GM12878 (cell line): Measurements from ENCODE around the gene PRPSAP1. TPM values are rescaled to one million over a fixed set of nuclear protein-coding genes. Genes with fewer than 3 reads are reported as not detected.

ENCODE experiments used
- BACH1 ChIP-seq: fragments of 450-650 bp; IDR thresholded peaks from 2 replicates; pipeline ENCODE4 v1.6.1; 2017; ENCODE audit warnings: mild to moderate bottlenecking, borderline replicate concordance
- BCL3 ChIP-seq: IDR thresholded peaks from 2 replicates; pipeline ENCODE4 v1.6.1; 2011; ENCODE audit warnings: borderline replicate concordance, low read depth, mild to moderate bottlenecking, moderate library complexity, low read length; ENCODE audit not compliant: insufficient read depth, poor library complexity, severe bottlenecking
- CREM ChIP-seq: IDR thresholded peaks from 2 replicates; pipeline ENCODE4 v1.6.1; 2014; ENCODE audit warnings: antibody characterized with exemption, low read depth
- EP300 ChIP-seq, 2 experiments: fragments of 150-350 bp in 1 of 2; IDR thresholded peaks; 2 replicates each; pipeline ENCODE4 v1.6.1; 2011 to 2012; ENCODE audit warnings: low read depth in 2 of 2, low read length in 2 of 2, borderline replicate concordance in 1 of 2, improper control_type of control experiment in 1 of 2, inconsistent platforms in 1 of 2; ENCODE audit not compliant: control insufficient read depth in 1 of 2
- ETV6 ChIP-seq, 2 experiments: fragments of 450-650 bp in 1 of 2; IDR thresholded peaks in 1 of 2; conservative IDR thresholded peaks in 1 of 2; 2 replicates each; pipeline ENCODE4 v1.6.1; 2014; ENCODE audit warnings: antibody characterized with exemption in 1 of 2, borderline replicate concordance in 1 of 2, low read depth in 1 of 2, mild to moderate bottlenecking in 1 of 2, moderate library complexity in 1 of 2
- GATAD2B ChIP-seq: fragments of 450-650 bp; conservative IDR thresholded peaks from 2 replicates; pipeline ENCODE4 v1.6.1; 2017; ENCODE audit warnings: low read depth, mild to moderate bottlenecking, moderate library complexity
- HDGF ChIP-seq: fragments of 450-650 bp; IDR thresholded peaks from 2 replicates; pipeline ENCODE4 v1.6.1; 2016; ENCODE audit warnings: antibody characterized with exemption
- IKZF1 ChIP-seq: fragments of 450-650 bp; conservative IDR thresholded peaks from 2 replicates; pipeline ENCODE4 v1.6.1; 2017; ENCODE audit warnings: antibody characterized with exemption, mild to moderate bottlenecking
- MEF2B ChIP-seq: fragments of 450-650 bp; IDR thresholded peaks from 2 replicates; pipeline ENCODE4 v1.6.1; 2018; ENCODE audit warnings: mild to moderate bottlenecking, moderate library complexity; ENCODE audit not compliant: partially characterized antibody, poor library complexity, severe bottlenecking
- MXI1 ChIP-seq: fragments of 150-350 bp; IDR thresholded peaks from 2 replicates; pipeline ENCODE4 v1.6.1; 2011; ENCODE audit warnings: low read depth, mild to moderate bottlenecking, inconsistent platforms, low read length, improper control_type of control experiment
- NFYB ChIP-seq: IDR thresholded peaks from 2 replicates; pipeline ENCODE4 v1.6.1; 2011; ENCODE audit warnings: low read depth, mild to moderate bottlenecking, low read length, improper control_type of control experiment, moderate library complexity; ENCODE audit not compliant: insufficient read depth
- NR2F1 ChIP-seq: fragments of 450-650 bp; conservative IDR thresholded peaks from 2 replicates; pipeline ENCODE4 v1.6.1; 2017; ENCODE audit warnings: mild to moderate bottlenecking
- POLR2A ChIP-seq: IDR thresholded peaks from 2 replicates; pipeline ENCODE4 v1.6.1; 2011; ENCODE audit warnings: low read depth, mild to moderate bottlenecking, low read length
- POU2F2 ChIP-seq: IDR thresholded peaks from 3 replicates; pipeline ENCODE4 v1.6.1; 2011; ENCODE audit warnings: low read depth, mild to moderate bottlenecking, low read length, borderline replicate concordance
- RAD51 ChIP-seq: fragments of 450-650 bp; IDR thresholded peaks from 2 replicates; pipeline ENCODE4 v1.6.1; 2016; ENCODE audit warnings: moderate library complexity, mild to moderate bottlenecking, inconsistent platforms
- SIX5 ChIP-seq: IDR thresholded peaks from 2 replicates; pipeline ENCODE4 v1.6.1; 2011; ENCODE audit warnings: mild to moderate bottlenecking, low read depth, low read length, moderate library complexity; ENCODE audit not compliant: severe bottlenecking
- SMAD5 ChIP-seq: IDR thresholded peaks from 2 replicates; pipeline ENCODE4 v1.6.1; 2016; ENCODE audit warnings: antibody characterized with exemption, low read depth
- TCF12 ChIP-seq: IDR thresholded peaks from 2 replicates; pipeline ENCODE4 v1.6.1; 2011; ENCODE audit warnings: low read depth, mild to moderate bottlenecking, low read length
- polyA plus RNA-seq, 11 experiments: library from polyadenylated mRNA; depleted of rRNA in 4 of 11; unstranded in 6 of 11; stranded (reverse) in 5 of 11; fragments of >200 nt; fragmentation: Nextera tagmentation in 4 of 11; fragmentation: Illumina TruSeq in 1 of 11; extraction: Ambion mirVana in 4 of 11; extraction: Trizol in 1 of 11; gene quantifications; 1 replicate in 1 of 11; 2 replicates in 10 of 11; pipeline versions ENCODE4 v1.2.1 to v1.2.3, GENCODE V29; 2011 to 2016; ENCODE audit warnings: inconsistent platforms in 2 of 11, missing spikeins in 2 of 11, low read depth in 1 of 11
- total RNA-seq, 4 experiments: library from RNA; depleted of rRNA in 3 of 4; stranded (reverse); fragments of >200 nt in 3 of 4; fragmentation: Illumina TruSeq in 1 of 4; extraction: Trizol in 1 of 4; gene quantifications; 2 replicates each; pipeline versions ENCODE4 v1.2.1 to v1.2.3, GENCODE V29; 2013 to 2021
- TF ChIP-seq, protein P1 (sequence below): fragments of 450-650 bp; IDR thresholded peaks from 2 replicates; pipeline ENCODE4 v1.6.1; 2017; ENCODE audit warnings: mild to moderate bottlenecking, moderate library complexity

The PRPSAP1 gene
- total and polyA plus RNA-seq, 10 of the 15 experiments (the other 5 are each of a cell fraction or from before 2014, with no cell fraction given) = 15.8 to 84.2 (median 44.2) TPM

DNA sequence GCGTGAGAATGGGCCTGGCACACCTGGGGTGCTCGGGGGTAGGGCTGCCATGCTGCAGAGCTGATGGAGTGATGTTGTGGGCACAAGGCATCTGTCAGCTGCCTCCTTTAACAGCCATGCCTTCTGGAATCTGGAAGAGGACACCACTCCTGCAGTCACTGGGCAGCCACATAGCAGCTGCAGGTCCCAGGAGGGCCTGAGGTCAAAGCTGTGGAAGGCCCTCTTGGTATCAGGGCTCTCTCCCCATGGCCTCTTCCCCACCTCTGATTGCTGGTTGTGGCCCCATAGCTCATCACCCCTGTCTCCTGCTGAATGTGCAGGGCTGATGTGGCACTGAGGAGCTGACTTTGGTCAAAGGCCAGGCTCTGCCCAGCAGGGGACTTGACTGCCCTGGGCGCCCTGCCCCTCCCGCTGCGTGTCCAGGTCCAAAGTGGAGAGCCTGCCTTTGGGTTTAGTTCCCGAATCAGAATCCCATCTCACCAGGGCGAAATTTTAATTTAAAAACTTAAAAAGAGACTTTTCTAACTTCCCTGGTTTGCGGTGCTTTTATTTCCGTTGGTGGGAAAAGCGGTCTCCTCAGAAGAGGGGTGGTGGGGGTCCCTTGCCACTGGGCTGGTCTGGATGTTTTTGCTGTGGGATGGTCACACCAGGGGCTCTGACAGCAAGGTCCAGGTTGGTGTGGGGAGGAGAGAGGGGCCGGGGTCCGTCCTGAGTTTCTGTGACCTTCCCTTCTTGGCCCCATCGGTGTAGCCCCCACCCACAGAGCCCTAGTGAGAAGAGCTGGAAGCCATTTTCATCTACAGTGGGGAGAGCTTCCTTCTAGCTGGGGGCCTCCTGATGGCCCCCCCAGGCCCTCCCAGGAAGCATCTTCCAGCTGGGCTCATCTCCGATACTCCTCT lies 82.7 kb downstream of the PRPSAP1 start (continued):
- TF ChIP-seq SIX5 (no peak), SMAD5 (peak; percentile 57; the same call in 1 of the 2 replicates), TCF12 (peak; percentile 63; the same call in 1 of the 2 replicates), IKZF1 (peak; percentile 13; the same call in 1 of the 2 replicates), MEF2B (peak; percentile 62), CREM (0 out of 2 replicates have a peak, but pooled peaks have one; percentile 12), ETV6 (conservative IDR thresholded peaks at IDR 0.05 in 1 of 2, IDR thresholded peaks at IDR 0.05 in 1 of 2; ENCODE audit: borderline replicate concordance in 1 of 2, low read depth in 1 of 2) (no peak), NR2F1 (peak; percentile 78), MXI1 (peak; percentile 52; the same call in 1 of the 2 replicates), HDGF (peak; percentile 58; the same call in 1 of the 2 replicates), BCL3 (peak; percentile 30), RAD51 (no peak), POU2F2 (peak; percentile 74; the same call in 1 of the 3 replicates), GATAD2B (peak; percentile 20; the same call in 1 of the 2 replicates), EP300 (IDR thresholded peaks at IDR 0.05; ENCODE audit: borderline replicate concordance in 1 of 2, control insufficient read depth in 1 of 2, low read depth in 2 of 2, low read length in 2 of 2) (peak in 1 of 2 experiments; percentile 32; a peak in 1 of 4 replicates), POLR2A (peak; percentile 73), NFYB (no peak), BACH1 (peak; percentile 84)
- TF ChIP-seq, protein P1, sequence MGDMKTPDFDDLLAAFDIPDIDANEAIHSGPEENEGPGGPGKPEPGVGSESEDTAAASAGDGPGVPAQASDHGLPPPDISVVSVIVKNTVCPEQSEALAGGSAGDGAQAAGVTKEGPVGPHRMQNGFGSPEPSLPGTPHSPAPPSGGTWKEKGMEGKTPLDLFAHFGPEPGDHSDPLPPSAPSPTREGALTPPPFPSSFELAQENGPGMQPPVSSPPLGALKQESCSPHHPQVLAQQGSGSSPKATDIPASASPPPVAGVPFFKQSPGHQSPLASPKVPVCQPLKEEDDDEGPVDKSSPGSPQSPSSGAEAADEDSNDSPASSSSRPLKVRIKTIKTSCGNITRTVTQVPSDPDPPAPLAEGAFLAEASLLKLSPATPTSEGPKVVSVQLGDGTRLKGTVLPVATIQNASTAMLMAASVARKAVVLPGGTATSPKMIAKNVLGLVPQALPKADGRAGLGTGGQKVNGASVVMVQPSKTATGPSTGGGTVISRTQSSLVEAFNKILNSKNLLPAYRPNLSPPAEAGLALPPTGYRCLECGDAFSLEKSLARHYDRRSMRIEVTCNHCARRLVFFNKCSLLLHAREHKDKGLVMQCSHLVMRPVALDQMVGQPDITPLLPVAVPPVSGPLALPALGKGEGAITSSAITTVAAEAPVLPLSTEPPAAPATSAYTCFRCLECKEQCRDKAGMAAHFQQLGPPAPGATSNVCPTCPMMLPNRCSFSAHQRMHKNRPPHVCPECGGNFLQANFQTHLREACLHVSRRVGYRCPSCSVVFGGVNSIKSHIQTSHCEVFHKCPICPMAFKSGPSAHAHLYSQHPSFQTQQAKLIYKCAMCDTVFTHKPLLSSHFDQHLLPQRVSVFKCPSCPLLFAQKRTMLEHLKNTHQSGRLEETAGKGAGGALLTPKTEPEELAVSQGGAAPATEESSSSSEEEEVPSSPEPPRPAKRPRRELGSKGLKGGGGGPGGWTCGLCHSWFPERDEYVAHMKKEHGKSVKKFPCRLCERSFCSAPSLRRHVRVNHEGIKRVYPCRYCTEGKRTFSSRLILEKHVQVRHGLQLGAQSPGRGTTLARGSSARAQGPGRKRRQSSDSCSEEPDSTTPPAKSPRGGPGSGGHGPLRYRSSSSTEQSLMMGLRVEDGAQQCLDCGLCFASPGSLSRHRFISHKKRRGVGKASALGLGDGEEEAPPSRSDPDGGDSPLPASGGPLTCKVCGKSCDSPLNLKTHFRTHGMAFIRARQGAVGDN = peak; percentile 26; the same call in 1 of the 2 replicates
